NCI-H2029 (cell line): ENCODE results near the gene HK1.
"Not testable (repeated sequence)": the region's sequence is repeated elsewhere in the genome, so short reads cannot be mapped to it uniquely, and the experiment has no call there.

Source experiments
- DNase-seq: peaks from one replicate; lab custom pipeline; 2025; lab: John Stamatoyannopoulos, UW

The HK1 gene

DNA sequence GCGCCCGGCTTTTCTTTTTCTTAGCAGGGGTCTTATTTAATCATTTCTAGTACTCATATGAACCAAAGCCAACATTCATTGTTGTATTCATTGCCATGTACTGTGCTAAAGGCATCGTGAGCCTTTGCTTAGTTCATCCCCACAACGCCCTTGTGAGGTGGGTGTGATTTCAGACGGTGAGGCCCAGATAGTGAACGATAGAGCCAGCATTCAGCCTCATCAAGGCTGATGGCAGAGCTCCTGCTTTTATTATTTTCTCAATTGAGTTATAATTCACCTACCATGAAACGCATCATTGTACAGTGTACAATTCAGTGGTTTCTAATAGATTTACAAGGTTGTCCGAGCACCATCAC, 50.1 kb downstream of the HK1 start:
- DNase-seq: no peak

GRCh38 chr10:69328888-69329287, 50.6 kb downstream of the HK1 start:
- not testable (repeated sequence) for DNase-seq

GRCh38 chr10:69329721-69330178, 51.5 kb downstream of the HK1 start:
- DNase-seq: no peak

DNA sequence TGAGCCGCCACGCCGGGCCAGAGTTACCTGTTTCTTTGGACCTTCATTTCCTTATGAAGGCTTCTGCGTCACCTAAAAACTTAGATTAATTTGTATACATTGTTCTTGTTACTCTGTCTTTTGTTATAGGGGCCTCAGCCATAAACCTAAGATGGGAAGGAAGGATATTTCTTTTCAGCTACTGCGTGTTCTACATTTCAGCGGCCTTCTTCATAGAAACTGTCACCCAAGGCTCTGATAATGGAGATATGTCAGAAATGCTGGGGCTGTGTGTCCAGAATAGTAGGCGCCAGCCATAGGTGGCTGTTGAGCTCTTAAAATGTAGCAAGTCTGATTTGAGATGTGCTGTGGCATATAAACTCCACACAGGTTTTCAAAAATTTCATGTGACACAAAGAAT, 52.9 kb downstream of the HK1 start:
- DNase-seq: no peak

DNA sequence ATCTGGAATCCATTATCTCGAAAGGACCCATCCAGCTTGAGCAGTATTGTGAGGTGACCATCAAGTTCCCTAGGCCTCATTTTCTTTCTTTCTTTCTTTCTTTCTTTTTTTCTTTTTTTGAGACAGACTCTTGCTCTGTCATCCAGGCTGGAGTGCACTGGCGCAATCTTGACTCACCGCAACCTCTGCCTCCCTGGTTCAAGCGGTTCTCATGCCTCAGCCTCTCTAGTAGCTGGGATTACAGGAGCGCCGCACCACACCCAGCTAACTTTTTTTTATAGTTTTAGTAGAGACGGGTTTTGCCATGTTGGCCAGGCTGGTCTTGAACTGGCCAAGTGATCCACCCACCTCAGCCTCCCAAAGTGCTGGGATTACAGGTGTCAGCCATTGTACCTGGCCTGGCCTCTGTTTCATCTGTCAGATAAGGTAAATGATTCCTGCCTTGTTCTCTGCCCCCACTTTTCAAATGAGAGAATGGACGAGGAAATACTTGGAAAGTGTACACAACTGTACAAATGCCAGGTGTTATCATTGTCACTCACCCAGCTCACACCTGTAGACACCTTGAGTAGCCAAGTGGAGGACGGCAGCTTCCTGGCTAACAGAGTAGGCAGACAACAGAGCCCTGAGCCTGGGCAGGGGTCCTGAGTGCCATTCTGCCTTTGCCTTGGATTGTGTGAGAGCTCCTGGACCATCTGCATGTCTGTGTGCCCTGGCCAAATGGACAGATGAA, 54.1 kb downstream of the HK1 start:
- DNase-seq: peak; percentile 63

GRCh38 chr10:69333205-69333604, 54.9 kb downstream of the HK1 start:
- DNase-seq: no peak

- DNase-seq: not testable (repeated sequence)
Measured at GRCh38 chr10:69333865-69334301, 55.6 kb downstream of the HK1 start.

DNA sequence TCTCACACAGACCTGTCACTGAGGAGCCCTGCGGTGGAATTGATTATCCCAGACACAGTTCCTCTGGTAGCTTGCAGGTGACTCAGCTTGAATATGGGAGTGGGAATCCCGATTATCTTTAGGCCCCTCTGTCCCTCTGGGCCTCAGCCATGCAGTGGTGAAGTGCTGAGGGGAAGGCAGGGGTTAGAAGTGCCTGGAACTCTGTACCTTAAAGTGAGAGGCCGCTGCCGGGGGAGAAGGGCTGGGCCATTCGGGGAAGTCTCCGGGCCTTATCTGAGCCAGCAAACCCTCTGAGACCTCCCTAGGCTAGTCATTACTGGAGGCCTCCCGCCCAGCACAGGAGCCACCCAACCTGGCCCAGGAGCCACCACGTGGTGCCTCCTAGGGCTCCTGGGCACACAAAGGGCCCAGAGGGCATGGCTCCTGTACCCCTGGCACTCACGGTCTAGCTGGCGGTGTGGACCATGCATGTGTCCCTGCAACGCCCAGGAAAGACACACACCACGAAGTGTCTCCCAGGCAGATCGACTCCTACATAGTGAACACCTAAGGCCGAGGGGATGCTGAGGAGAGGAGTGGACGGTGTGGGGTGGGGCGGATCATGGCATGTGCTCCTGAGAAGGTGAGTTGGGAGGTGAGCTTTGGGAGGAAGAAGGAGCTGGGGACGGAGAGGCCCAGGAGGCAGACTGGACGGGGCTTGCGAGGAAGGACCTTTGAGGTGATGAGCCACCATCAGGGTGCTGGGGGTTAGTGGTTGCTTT, 56.2 kb downstream of the HK1 start:
- no peak for DNase-seq

DNA sequence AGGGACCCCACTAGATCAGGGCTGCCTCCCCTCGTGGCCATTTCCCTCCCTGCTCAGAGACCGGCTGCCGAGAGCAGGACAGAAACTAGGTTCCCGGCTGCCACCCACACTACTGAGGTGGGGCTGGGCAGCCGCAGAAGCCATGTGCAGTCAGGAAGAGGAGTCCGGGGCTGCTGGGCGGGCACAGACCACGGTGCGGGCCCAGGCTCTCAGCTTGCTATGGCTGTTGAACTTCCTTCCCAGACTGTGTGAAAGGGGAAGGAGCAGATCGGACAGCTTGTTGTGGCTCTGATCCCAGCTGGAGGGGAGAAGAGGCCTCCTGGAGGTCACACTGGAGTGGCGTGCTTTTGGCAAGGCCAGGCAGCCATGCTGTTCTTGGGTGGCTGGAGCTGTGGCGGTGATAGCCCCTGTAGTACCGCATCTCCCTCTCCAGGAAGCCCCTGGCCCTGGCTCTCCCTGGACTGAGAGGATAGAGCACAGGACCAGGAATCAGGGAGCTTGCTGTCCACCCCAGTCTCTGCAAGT, 56.8 kb downstream of the HK1 start:
- no peak for DNase-seq

- DNase-seq: no peak
Measured at GRCh38 chr10:69335613-69336012, 57.3 kb downstream of the HK1 start.

- DNase-seq: no peak
Measured at GRCh38 chr10:69336952-69337295, 58.6 kb downstream of the HK1 start.

- DNase-seq: no peak
Measured at GRCh38 chr10:69337296-69338132, 59.2 kb downstream of the HK1 start.

- no peak for DNase-seq
Measured at GRCh38 chr10:69338133-69338456, 59.8 kb downstream of the HK1 start.

DNA sequence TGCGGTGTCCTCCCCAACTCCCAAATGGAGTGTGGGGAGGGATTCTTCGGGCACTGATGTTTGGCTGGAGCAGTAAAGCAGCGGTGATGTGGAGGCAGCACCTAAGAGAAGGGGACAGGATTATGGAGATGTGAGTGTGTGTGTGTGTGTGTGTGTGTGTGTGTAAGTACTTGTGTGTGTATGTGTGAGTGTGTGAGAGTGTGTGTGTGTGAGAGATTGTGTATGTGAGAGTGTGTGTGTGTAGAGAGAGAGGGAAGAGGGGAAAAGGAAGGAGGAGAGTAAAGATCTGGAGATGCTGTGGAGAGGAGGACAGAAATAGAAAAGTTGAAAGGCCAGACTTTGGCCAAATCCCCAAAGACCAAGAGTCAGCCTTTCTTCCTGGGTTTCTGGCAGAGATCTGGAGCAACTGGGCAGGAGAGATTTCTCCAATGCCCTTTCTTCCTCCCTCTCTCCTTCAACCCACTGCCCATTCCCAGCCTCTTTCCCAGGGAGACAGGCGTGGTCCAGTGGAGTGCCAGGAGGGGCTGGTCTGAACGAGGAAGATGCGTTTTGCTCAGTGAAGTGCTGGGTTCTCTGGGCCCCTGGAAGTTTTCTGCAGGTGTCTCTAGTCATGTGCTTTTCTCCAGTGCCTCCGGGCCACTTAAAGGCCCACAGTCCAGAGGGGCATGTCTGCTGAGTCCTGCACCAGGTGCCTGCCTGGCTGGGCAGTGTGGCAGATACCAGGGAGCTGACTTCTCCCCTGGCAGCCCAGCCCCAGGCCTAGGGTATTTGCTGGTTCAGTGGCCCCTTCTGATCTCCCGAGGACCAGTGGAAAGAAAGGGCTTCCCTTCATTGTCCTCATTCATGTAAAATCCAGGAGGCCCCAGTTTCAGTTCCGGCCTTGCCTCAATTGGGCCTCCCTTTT, 60.5 kb downstream of the HK1 start:
- no peak for DNase-seq

DNA sequence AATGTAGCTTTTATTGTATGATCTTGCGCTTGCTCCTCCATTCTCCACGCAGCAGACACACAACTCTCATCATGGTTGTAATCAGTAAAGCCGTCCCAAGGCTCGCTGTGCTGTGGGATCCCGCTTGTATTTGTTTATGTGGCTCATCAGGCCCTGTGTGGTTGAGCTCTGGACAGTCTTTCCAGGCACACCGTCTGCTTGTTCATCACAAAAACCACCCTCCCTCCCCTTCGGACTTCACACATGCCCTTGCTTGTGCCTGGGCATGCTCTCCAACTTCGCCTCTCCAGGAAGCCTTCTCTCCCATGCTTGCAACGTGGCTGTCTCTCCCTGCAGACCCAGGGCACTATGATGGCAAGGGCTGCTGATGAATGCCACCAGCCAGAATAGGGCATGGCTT, 62.4 kb downstream of the HK1 start:
- no peak for DNase-seq

GRCh38 chr10:69343905-69344304, 65.6 kb downstream of the HK1 start:
- no peak for DNase-seq

DNA sequence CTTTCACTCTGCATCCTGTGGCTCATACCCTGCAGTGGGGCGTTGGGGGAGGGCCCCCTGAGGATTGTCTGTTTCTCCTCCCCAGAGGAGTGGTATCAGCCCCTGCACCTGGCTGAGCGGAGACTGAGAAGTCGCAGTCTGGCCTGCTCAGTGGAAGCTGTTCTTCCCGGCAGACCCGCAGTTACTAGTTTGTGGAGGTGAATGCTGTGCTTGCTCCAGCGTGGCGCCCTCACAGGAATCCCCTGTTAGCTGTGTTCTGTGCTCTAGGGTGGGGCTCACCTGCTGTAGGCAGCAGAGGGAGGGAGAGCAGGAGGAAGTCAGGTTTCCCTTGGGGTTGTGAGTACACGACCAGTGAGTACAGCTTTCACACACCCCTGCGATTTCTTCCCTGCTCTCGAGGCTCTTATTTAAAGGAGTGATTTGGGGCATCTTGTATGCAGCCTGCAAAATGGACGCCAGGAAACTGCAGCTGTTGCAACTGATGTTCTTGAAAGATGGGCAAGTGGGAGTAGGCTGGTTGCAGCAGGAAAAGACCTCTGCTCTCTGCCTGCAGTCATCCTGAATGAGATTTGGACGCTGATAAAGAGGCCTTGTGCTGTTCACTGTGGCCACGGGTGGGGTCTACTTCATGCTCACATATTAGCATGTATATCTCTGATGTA, 66.4 kb downstream of the HK1 start:
- no peak for DNase-seq

DNA sequence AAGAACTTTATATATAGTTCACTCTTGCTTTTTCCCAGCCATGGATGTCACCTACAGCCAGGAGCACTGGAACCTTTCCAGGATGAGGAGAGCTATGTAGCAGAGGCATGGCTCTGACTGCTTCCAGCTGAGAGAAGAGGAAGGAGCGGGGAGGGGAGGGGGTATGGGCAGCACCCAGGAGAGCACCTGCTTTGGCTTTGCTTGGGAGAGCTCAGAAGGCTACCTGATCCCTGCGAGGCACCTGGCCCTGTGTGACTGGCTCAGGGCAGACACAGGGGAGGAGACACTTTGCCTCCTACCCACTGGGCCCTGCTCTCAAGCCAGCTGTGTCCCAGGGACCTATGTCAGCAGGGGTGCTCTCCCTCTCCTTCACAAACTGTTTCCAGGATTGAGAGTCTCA, 67.1 kb downstream of the HK1 start:
- DNase-seq: peak; percentile 93

- DNase-seq: no peak
Measured at GRCh38 chr10:69345890-69346474, 67.7 kb downstream of the HK1 start.

GRCh38 chr10:69346776-69347175, 68.5 kb downstream of the HK1 start:
- DNase-seq: no peak
